ENCODE results near the gene MEPCE.
"Not testable (repeated sequence)": the region's sequence is repeated elsewhere in the genome, so short reads cannot be mapped to it uniquely, and the experiment has no call there.

- TF ChIP-seq CTCF, POLR2A (IDR thresholded peaks at IDR 0.05): not testable (repeated sequence)
Observed at GRCh38 chr7:100453854-100454253, 24.2 kb downstream of the MEPCE start.

Measured in body of pancreas (tissue), 4 donors.